Left ventricle myocardium inferior (tissue), 1 donor: ENCODE measurements around the gene AGAP1. TPM values are rescaled to one million over a fixed set of nuclear protein-coding genes. Genes with fewer than 3 reads are reported as not detected.

Experiments used
- DNase-seq: peaks from one replicate; pipeline ENCODE4 v3.0.0-alpha.2; 2020
- H3K27ac ChIP-seq: fragments of 200-600 bp; replicated peaks from 2 replicates; pipeline ENCODE4 v1.8.0; 2021
- H3K27me3 ChIP-seq: fragments of 200-600 bp; 2 replicates; pipeline ENCODE4 v1.8.0; 2021; ENCODE audit warnings: low read depth
- H3K36me3 ChIP-seq: fragments of 200-600 bp; 2 replicates; pipeline ENCODE4 v1.8.0; 2021
- H3K4me1 ChIP-seq: fragments of 200-600 bp; 2 replicates; pipeline ENCODE4 v1.8.0; 2021
- H3K4me3 ChIP-seq: fragments of 200-600 bp; 2 replicates; pipeline ENCODE4 v1.8.0; 2021; ENCODE audit warnings: mild to moderate bottlenecking, moderate library complexity
- H3K9me3 ChIP-seq: fragments of 200-600 bp; replicated peaks from 2 replicates; pipeline ENCODE4 v1.8.0; 2021
- intact Hi-C: fragments of 100-400 bp; cut with micrococcal nuclease; formaldehyde crosslinking; loops from one replicate; pipeline ENCODE4 v1.11.0; 2022
- total RNA-seq: library from RNA; stranded (reverse); fragmentation: NEBNext Ultra II Directional; extraction: Animal tissue kit (Norgen Biotek cat#: 25700); gene quantifications from one replicate; pipeline ENCODE4 v1.2.1, GENCODE V29; 2021
- TF ChIP-seq, protein P1 (sequence below): fragments of 200-600 bp; IDR thresholded peaks from 2 replicates; pipeline ENCODE4 v1.8.0; 2021; ENCODE audit warnings: antibody characterized with exemption, mild to moderate bottlenecking, borderline replicate concordance
- donor health status: DM: no; HTN: yes; CAD: no; lungs with severe emphysema.

Gene AGAP1
- total RNA-seq, 1 donor from 2014 or later: 18.1 TPM

DNA sequence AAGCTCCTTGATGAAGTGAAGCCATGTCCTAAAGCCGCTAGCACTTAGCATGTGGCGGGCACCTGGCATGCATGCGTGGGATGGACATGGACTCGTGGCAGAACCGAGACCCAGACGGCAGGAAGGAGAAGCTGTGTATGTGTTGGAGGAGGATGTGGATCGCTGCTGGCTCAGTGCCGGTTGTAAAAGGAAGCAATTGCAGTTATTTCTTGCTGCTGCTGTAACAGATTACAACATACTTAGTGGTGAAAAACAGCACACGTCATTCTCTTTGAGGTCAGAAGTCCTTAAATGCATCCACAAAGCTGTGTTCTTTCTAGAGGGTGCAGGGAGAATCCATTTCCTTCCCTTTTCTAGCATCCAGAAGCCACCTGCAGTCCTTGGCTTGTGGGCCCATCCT, 74.6 kb downstream of the AGAP1 start:
- no peaks in the 10 kb centered on the region for H3K27me3 ChIP-seq
- peaks cover 8% of the 10 kb centered on the region for H3K36me3 ChIP-seq
- H3K27ac ChIP-seq: no peak overlapping the region
- H3K9me3 ChIP-seq: peaks cover 13% of the 10 kb centered on the region
- TF ChIP-seq, protein P1, sequence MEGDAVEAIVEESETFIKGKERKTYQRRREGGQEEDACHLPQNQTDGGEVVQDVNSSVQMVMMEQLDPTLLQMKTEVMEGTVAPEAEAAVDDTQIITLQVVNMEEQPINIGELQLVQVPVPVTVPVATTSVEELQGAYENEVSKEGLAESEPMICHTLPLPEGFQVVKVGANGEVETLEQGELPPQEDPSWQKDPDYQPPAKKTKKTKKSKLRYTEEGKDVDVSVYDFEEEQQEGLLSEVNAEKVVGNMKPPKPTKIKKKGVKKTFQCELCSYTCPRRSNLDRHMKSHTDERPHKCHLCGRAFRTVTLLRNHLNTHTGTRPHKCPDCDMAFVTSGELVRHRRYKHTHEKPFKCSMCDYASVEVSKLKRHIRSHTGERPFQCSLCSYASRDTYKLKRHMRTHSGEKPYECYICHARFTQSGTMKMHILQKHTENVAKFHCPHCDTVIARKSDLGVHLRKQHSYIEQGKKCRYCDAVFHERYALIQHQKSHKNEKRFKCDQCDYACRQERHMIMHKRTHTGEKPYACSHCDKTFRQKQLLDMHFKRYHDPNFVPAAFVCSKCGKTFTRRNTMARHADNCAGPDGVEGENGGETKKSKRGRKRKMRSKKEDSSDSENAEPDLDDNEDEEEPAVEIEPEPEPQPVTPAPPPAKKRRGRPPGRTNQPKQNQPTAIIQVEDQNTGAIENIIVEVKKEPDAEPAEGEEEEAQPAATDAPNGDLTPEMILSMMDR: no peak
- no peak overlapping the region for H3K4me3 ChIP-seq
- intact Hi-C loops: no loop called here
- no peak for DNase-seq
- H3K4me1 ChIP-seq: peaks cover 27% of the 10 kb centered on the region

DNA sequence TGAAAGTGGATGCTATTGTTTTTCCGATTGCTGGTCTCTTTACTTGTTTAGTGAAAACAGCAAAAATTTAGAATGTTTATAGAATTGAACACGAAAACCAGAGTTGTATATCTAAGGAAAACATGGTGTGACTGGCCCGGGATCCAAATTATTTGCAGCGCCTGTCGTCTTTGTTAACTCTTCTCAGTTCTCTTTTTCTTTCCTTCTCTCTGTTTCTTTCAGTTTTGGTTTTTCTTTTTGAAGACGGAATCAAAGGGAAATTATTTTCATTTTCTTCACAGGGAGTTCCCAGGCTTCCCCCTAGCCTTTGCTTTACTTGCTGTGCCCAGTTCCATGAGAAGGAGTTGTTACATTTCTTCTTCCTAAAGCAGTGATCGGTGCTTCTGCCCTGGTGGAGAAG, 76.0 kb downstream of the AGAP1 start:
- Histone ChIP-seq H3K4me1 (peaks cover 27% of the 10 kb centered on the region), H3K27ac (no peak overlapping the region), H3K9me3 (peaks cover 13% of the 10 kb centered on the region), H3K27me3 (no peaks in the 10 kb centered on the region), H3K4me3 (no peak overlapping the region), H3K36me3 (peaks cover 8% of the 10 kb centered on the region)
- intact Hi-C loops: no loop called here
- TF ChIP-seq, protein P1: no peak
- DNase-seq: no peak

DNA sequence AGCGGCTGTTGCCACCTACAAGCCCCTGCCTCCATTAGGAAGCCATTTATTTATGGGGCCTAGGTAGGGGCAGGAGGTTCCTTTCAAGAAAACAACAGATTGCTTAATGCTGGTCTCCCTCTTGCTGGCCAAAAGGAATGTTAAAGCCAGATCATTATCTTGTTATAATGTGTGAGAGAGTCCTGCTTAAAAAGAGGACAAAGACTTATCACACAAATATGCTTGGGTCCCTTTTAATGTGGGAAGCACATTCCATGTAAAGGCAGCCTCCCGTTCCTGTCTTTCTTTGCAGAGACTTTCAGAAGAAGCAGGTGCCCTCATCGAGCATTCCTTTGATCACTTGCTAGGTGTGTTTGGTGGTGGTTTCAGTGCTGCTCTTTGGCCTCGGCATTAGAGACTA, 76.4 kb downstream of the AGAP1 start:
- TF ChIP-seq, protein P1: no peak
- peaks cover 8% of the 10 kb centered on the region for H3K36me3 ChIP-seq
- DNase-seq: no peak
- no peaks in the 10 kb centered on the region for H3K27me3 ChIP-seq
- no peak overlapping the region for H3K4me3 ChIP-seq
- H3K9me3 ChIP-seq: peaks cover 13% of the 10 kb centered on the region
- peaks cover 31% of the 10 kb centered on the region for H3K4me1 ChIP-seq
- intact Hi-C loops: no loop called here
- no peak overlapping the region for H3K27ac ChIP-seq

DNA sequence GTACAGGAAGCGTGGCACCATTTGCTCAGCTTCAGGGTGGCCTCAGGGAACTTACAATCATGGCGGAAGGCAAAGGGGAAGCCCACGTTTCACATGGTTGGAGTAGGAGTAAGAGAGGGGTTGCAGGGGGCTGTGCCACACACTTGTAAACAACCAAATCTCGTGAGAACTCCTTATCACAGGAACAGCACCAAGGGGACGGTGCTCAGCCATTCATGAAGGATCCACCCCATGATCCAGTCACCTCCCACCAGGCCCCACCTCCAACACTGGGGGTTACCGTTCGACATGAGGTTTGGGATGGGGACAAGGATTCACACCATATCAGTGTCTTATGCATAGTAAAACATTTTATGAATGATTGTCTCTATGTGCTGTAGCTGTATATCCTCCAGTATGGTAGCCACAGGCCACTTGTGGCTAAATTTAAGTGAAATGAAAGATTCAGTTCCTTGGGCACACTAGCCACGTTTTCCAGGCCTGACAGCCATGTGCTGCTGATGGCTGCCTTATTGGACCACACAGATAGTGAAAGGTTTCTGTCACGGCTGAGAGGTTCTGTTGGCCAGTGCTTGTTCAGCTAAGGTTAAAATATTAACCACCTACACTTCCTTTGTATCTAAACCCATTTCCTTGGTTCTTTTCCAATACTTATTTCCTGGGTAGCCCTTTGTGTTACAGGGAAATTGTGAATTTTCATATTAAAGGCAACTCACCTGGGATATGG, 77.3 kb downstream of the AGAP1 start:
- Histone ChIP-seq H3K27me3 (no peaks in the 10 kb centered on the region), H3K36me3 (peaks cover 8% of the 10 kb centered on the region), H3K27ac (no peak overlapping the region), H3K4me3 (no peak overlapping the region), H3K4me1 (peaks cover 37% of the 10 kb centered on the region), H3K9me3 (peaks cover 13% of the 10 kb centered on the region)
- intact Hi-C loops: no loop called here
- no peak for DNase-seq
- TF ChIP-seq, protein P1: no peak

DNA sequence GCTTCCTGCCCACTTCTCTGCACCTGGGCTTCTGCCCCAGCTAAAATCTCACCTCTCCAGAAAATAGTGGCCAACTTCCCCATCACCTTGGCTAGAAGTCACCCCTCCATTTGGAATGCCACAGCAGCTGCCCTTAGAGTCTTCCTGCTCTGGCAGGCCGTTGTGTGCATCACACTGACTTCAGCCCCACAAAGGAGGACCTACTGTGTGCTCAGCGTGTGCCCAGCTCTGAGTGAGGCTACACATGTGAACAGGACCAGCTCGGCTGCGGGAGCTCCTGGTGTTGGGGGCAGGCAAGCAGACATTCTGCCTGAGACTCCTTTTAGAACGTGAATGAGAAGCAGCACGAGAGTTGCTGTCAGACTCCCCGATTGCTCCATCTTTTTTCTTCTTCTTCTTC, 78.7 kb downstream of the AGAP1 start:
- H3K27me3 ChIP-seq: no peaks in the 10 kb centered on the region
- peaks cover 8% of the 10 kb centered on the region for H3K36me3 ChIP-seq
- H3K4me1 ChIP-seq: peaks cover 42% of the 10 kb centered on the region
- intact Hi-C loops: no loop called here
- no peak for DNase-seq
- peaks cover 13% of the 10 kb centered on the region for H3K9me3 ChIP-seq
- H3K27ac ChIP-seq: no peak overlapping the region
- H3K4me3 ChIP-seq: no peak overlapping the region
- TF ChIP-seq, protein P1: no peak
